ENCODE measurements around the gene PDZD2.

GRCh38 chr5:32002755-32003154 lies 363.8 kb downstream of the PDZD2 start:
- TF ChIP-seq CTCF (IDR thresholded peaks at IDR 0.05; ENCODE audit: poor library complexity) (no peak), EZH2phosphoT487 (IDR thresholded peaks at IDR 0.05; ENCODE audit: low read depth, severe bottlenecking, unreplicated experiment) (no peak), EZH2 (IDR thresholded peaks at IDR 0.05; ENCODE audit: borderline replicate concordance) (no peak)

Measured in hepatocyte (in vitro differentiated cells).